Measurements from ENCODE around the gene FGF10.

- no peak for TF ChIP-seq CTCF (IDR thresholded peaks at IDR 0.05)
- TF ChIP-seq ZFX (IDR thresholded peaks at IDR 0.05; ENCODE audit: borderline replicate concordance), result no peak
Measured at GRCh38 chr5:44377057-44377456, 12.2 kb downstream of the FGF10 start.
